GM23338 (cell line): ENCODE data around the gene APC2. TPM values are rescaled to one million over a fixed set of nuclear protein-coding genes. Genes with fewer than 3 reads are reported as not detected.

ENCODE experiments used
- ATAC-seq: fragments of 200-7000 bp; cut with Tn5 transposase; 3 replicates; pipeline ENCODE4 v1.9.1; 2020
- DNase-seq: peaks from one replicate; pipeline ENCODE4 v3.0.0-alpha.2; 2015; ENCODE audit warnings: low spot score
- H2AFZ ChIP-seq: fragments of 200-600 bp; sonication (generic); 2 replicates; pipeline ENCODE4 v1.8.0; 2016; ENCODE audit warnings: antibody characterized with exemption, mild to moderate bottlenecking, moderate library complexity
- H3F3A ChIP-seq: fragments of 200-600 bp; sonication (generic); replicated peaks from 2 replicates; pipeline ENCODE4 v1.8.0; 2017; ENCODE audit warnings: antibody characterized with exemption, mixed run types, low read depth
- H3K27ac ChIP-seq: fragments of 200-600 bp; sonication (generic); 2 replicates; pipeline ENCODE4 v1.6.1; 2016; ENCODE audit warnings: low read depth
- H3K27me3 ChIP-seq: fragments of 200-600 bp; sonication (generic); 2 replicates; pipeline ENCODE4 v1.8.0; 2016; ENCODE audit warnings: mild to moderate bottlenecking, mixed run types, moderate library complexity; ENCODE audit not compliant: insufficient read depth
- H3K36me3 ChIP-seq: fragments of 200-600 bp; sonication (generic); 2 replicates; pipeline ENCODE4 v1.8.0; 2016; ENCODE audit warnings: mild to moderate bottlenecking; ENCODE audit not compliant: insufficient read depth
- H3K4me1 ChIP-seq: fragments of 200-600 bp; sonication (generic); 2 replicates; pipeline ENCODE4 v1.8.0; 2016; ENCODE audit warnings: mild to moderate bottlenecking, moderate library complexity; ENCODE audit not compliant: insufficient read depth
- H3K4me2 ChIP-seq: fragments of 200-600 bp; sonication (generic); 2 replicates; pipeline ENCODE4 v1.7.1; 2017; ENCODE audit warnings: mixed run types
- H3K4me3 ChIP-seq: fragments of 200-600 bp; sonication (generic); 2 replicates; pipeline ENCODE4 v1.6.1; 2016; ENCODE audit warnings: mixed run types
- H3K79me2 ChIP-seq: fragments of 200-600 bp; sonication (generic); replicated peaks from 2 replicates; pipeline ENCODE4 v1.8.0; 2017; ENCODE audit warnings: mild to moderate bottlenecking; ENCODE audit not compliant: insufficient read depth
- H3K9me2 ChIP-seq: fragments of 200-600 bp; sonication (generic); 2 replicates; pipeline ENCODE4 v1.8.0; 2017; ENCODE audit not compliant: insufficient read depth
- H4K20me1 ChIP-seq: fragments of 200-600 bp; sonication (generic); replicated peaks from 2 replicates; pipeline ENCODE4 v1.8.0; 2017; ENCODE audit warnings: mild to moderate bottlenecking; ENCODE audit not compliant: insufficient read depth
- H3K27ac Mint-ChIP-seq: 2 replicates; pipeline ENCODE4 v1.8.0; 2020; ENCODE audit warnings: inconsistent platforms, mild to moderate bottlenecking, moderate library complexity, mixed read lengths
- H3K27me3 Mint-ChIP-seq: 3 replicates; pipeline ENCODE4 v1.8.0; 2022; ENCODE audit warnings: low read depth, mild to moderate bottlenecking, moderate library complexity, mixed read lengths, inconsistent platforms; ENCODE audit not compliant: insufficient read depth, poor library complexity
- H3K36me3 Mint-ChIP-seq: 3 replicates; pipeline ENCODE4 v1.8.0; 2021; ENCODE audit warnings: low read depth, mild to moderate bottlenecking, inconsistent platforms, moderate library complexity, mixed read lengths
- H3K4me1 Mint-ChIP-seq: 3 replicates; pipeline ENCODE4 v1.8.0; 2020; ENCODE audit warnings: mild to moderate bottlenecking, inconsistent platforms, mixed read lengths
- H3K4me3 Mint-ChIP-seq: 3 replicates; pipeline ENCODE4 v1.8.0; 2021; ENCODE audit warnings: moderate library complexity, mild to moderate bottlenecking, inconsistent platforms, mixed read lengths
- H3K9me3 Mint-ChIP-seq: 3 replicates; pipeline ENCODE4 v1.8.0; 2020; ENCODE audit warnings: moderate library complexity, mild to moderate bottlenecking, inconsistent platforms, mixed read lengths
- ETS1 ChIP-seq: IDR thresholded peaks from 2 replicates; pipeline ENCODE4 v1.6.1; 2016; ENCODE audit warnings: antibody characterized with exemption
- EZH2 ChIP-seq: fragments of 200-600 bp; sonication (generic); IDR thresholded peaks from one replicate; pipeline ENCODE4 v1.8.0; 2017; ENCODE audit warnings: antibody characterized with exemption, mild to moderate bottlenecking, low read depth; ENCODE audit not compliant: unreplicated experiment
- POLR2AphosphoS5 ChIP-seq: IDR thresholded peaks from 2 replicates; pipeline ENCODE4 v1.6.1; 2016; ENCODE audit warnings: antibody characterized with exemption, low read depth
- REST ChIP-seq: IDR thresholded peaks from one replicate; pipeline ENCODE4 v1.6.1; 2018; ENCODE audit warnings: antibody characterized with exemption; ENCODE audit not compliant: unreplicated experiment
- ZNF114 ChIP-seq: fragments of 250-450 bp; sonication (Bioruptor Pico); IDR thresholded peaks from 2 replicates; pipeline ENCODE4 v1.5.0; 2020; ENCODE audit warnings: mild to moderate bottlenecking, moderate library complexity
- ZNF462 ChIP-seq: fragments of 250-450 bp; sonication (Bioruptor Pico); IDR thresholded peaks from 2 replicates; pipeline ENCODE4 v1.5.0; 2020; ENCODE audit warnings: mild to moderate bottlenecking, moderate library complexity
- polyA plus RNA-seq: library from polyadenylated mRNA; unstranded; fragments of >200 nt; fragmentation: Nextera tagmentation; extraction: Ambion mirVana; gene quantifications from 2 replicates; pipeline ENCODE4 v1.2.1, GENCODE V29; 2016
- total RNA-seq: library from RNA; depleted of rRNA; stranded (reverse); fragments of >200 nt; shearing (Covaris generic); gene quantifications from 2 replicates; pipeline ENCODE4 v1.2.3, GENCODE V29; 2014

APC2 gene
- total and polyA plus RNA-seq, 2 experiments from 2014 or later: 1.4 to 18.3 TPM

DNA sequence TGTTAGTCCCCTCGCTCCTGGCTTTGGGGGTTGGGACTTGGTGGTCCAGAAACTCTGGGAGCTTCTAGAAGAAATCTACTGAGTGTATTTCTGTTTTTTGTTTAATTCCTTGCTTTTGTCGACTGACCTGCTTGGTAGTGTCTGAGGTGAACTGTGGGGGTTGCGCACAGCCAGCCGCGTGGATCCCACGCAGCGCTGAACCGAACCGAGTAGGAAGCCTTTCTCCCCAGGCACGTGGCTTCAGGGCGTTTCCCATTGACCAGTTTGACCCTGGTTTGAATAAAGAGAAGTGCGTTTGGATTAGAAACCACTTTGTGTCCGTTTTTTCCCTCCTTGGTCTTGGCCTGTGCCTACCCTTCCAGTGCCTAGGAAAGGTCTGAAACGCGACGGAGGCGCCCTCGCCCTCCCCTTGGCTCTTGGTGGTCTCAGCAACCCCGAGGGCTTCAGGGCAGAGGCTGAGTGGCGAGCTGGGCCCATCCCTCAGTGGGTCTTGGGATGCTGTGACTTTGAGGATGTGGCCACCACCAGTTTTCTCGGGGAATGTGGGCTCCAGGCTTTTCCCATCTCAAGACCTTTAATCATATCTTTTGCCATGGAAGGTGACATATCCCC, 14.4 kb upstream of the APC2 start (continued):
- TF ChIP-seq ZNF462: no peak
- TF ChIP-seq POLR2AphosphoS5: no peak
- TF ChIP-seq ETS1: no peak

DNA sequence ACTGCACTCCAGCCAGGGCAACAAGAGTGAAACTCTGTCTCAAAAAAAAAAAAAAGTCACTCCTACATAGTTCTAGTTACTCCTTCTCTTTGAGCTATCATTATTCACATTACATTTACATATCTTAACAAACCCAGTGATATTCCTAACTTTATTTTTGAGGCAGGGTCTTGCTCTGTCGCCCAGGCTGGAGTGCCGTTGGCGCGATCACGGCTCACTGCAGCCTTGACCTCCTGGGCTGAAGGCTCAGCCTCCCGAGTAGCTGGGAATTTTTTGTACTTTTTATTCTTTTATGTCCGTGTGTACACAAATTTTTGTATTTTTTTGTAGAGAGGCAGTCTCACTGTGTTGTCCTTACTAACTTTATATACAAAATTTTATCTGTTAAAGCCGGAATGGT, 12.3 kb upstream of the APC2 start:
- H3K4me1 ChIP-seq: peaks cover 9% of the 10 kb centered on the region; the same call in 1 of the 2 replicates
- peaks cover 66% of the 10 kb centered on the region for H3F3A ChIP-seq
- peaks cover 24% of the 10 kb centered on the region for H3K36me3 ChIP-seq
- Mint-ChIP-seq H3K27ac (peak overlapping the region; percentile 100; the same call in 1 of the 2 replicates), H3K4me3 (peak overlapping the region; percentile 97), H3K27me3 (peaks cover 30% of the 10 kb centered on the region), H3K36me3 (peaks cover 56% of the 10 kb centered on the region), H3K9me3 (no peaks in the 10 kb centered on the region; the same call in 2 of the 3 replicates), H3K4me1 (peaks cover 18% of the 10 kb centered on the region)
- peaks cover 38% of the 10 kb centered on the region for H4K20me1 ChIP-seq
- no peak overlapping the region for H2AFZ ChIP-seq
- TF ChIP-seq EZH2: no peak
- TF ChIP-seq POLR2AphosphoS5: no peak
- TF ChIP-seq ZNF114 (CRISPR knock-in tag): no peak
- no peak for TF ChIP-seq REST
- DNase-seq (no peak), ATAC-seq (no peak)
- no peak overlapping the region for H3K27ac ChIP-seq
- no peaks in the 10 kb centered on the region for H3K27me3 ChIP-seq
- peak overlapping the region; percentile 0; the same call in 1 of the 2 replicates for H3K4me2 ChIP-seq
- peak overlapping the region; percentile 97; the same call in 1 of the 2 replicates for H3K4me3 ChIP-seq
- H3K9me2 ChIP-seq: no peaks in the 10 kb centered on the region
- peaks cover 24% of the 10 kb centered on the region for H3K79me2 ChIP-seq
